Measurements from ENCODE around the gene TAF4B.

DNA sequence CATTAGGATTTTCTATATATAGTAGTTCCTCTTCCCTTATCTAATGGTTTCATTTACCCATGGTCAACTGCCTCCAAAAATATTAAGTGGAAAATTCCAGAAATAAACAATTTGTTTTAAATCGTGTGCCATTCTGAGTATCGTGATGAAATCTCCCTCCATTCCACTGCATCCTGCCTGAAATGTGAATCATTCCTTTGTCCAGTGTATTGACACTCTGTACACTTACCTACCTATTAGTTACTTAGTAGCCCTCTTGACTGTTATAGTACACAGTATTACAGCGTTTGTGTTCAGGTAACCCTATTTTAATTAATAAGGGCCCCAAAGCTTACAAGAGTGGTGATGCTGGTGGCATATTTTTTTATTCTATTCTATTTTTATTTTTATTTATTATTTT lies 26.2 kb downstream of the TAF4B start:
- TF ChIP-seq EZH2phosphoT487 (IDR thresholded peaks at IDR 0.05; ENCODE audit: borderline replicate concordance, low read length) (no peak), CTCF (conservative IDR thresholded peaks at IDR 0.05; ENCODE audit: low read depth, low read length) (no peak), EZH2 (IDR thresholded peaks at IDR 0.05; ENCODE audit: low read length, unreplicated experiment) (no peak)

Measured in PC-3 (cell line).